ENCODE data around the gene BGN.
A peak's percentile ranks its signal among the peaks of the same experiment; 100 is the strongest.

Gene BGN

GRCh38 chrX:153525451-153525850 lies 30.7 kb downstream of the BGN start:
- Histone ChIP-seq H3K9me3 (ENCODE audit: control insufficient read depth, insufficient read depth, low read depth, low read length) (no peaks in the 10 kb centered on the region), H3K4me1 (ENCODE audit: control insufficient read depth, insufficient read depth, low read length) (no peaks in the 10 kb centered on the region), H3K4me3 (ENCODE audit: low read depth, low read length) (no peak overlapping the region), H3K36me3 (ENCODE audit: control insufficient read depth in 2 of 2, insufficient read depth in 1 of 2, low read length in 2 of 2) (no peaks in the 10 kb centered on the region), H3K27ac (ENCODE audit: extremely low read depth, low read depth, low read length) (no peak overlapping the region)
- TF ChIP-seq ZNF677 (tag by site-specific recombination; IDR thresholded peaks at IDR 0.05), result no peak
- no peak for TF ChIP-seq ZNF555 (tag by site-specific recombination; conservative IDR thresholded peaks at IDR 0.05)
- TF ChIP-seq ZBTB8A (tag by site-specific recombination; IDR thresholded peaks at IDR 0.05), result no peak
- no peak for TF ChIP-seq KLF8 (tag by site-specific recombination; IDR thresholded peaks at IDR 0.05)
- TF ChIP-seq PRDM1 (tag by site-specific recombination; IDR thresholded peaks at IDR 0.05), result no peak
- TF ChIP-seq ZNF585B (tag by site-specific recombination; IDR thresholded peaks at IDR 0.05), result no peak
- ChIA-PET POLR2A (no interaction called here), CTCF (interaction anchor here (0.6 to 1.0 kb wide), 2 partner anchors 33 to 56 kb away, joined by 3 to 4 read pairs; no protein-coding TSS in a partner anchor)

- no peaks in the 10 kb centered on the region for H3K4me1 ChIP-seq (ENCODE audit: control insufficient read depth, insufficient read depth, low read length)
- ChIA-PET CTCF (interaction anchor here (0.6 kb wide), 2 partner anchors 55 to 90 kb away, joined by 3 to 4 read pairs; no protein-coding TSS in a partner anchor), POLR2A (no interaction called here)
- no peak overlapping the region for H3K27ac ChIP-seq (ENCODE audit: extremely low read depth, low read depth, low read length)
- no peaks in the 10 kb centered on the region for H3K9me3 ChIP-seq (ENCODE audit: control insufficient read depth, insufficient read depth, low read depth, low read length)
- no peak overlapping the region for H3K4me3 ChIP-seq (ENCODE audit: low read depth, low read length)
- H3K36me3 ChIP-seq (ENCODE audit: control insufficient read depth in 2 of 2, insufficient read depth in 1 of 2, low read length in 2 of 2), result no peaks in the 10 kb centered on the region
- no peak for TF ChIP-seq ZNF174 (tag by site-specific recombination; IDR thresholded peaks at IDR 0.05)
- peak; percentile 62 for TF ChIP-seq ZIC2 (tag by site-specific recombination; IDR thresholded peaks at IDR 0.05)
- no peak for TF ChIP-seq ZBTB20 (tag by site-specific recombination; IDR thresholded peaks at IDR 0.05)
- no peak for TF ChIP-seq ZNF621 (tag by site-specific recombination; IDR thresholded peaks at IDR 0.05)
- TF ChIP-seq EGR2 (tag by site-specific recombination; IDR thresholded peaks at IDR 0.05; ENCODE audit: low read depth), result peak; percentile 80
- peak; percentile 79 for TF ChIP-seq ZFHX2 (tag by site-specific recombination; conservative IDR thresholded peaks at IDR 0.05)
These were observed 31.3 kb downstream of the BGN start for GRCh38 chrX:153526042-153526441.

- no peak overlapping the region for H3K4me3 ChIP-seq (ENCODE audit: low read depth, low read length)
- peak; percentile 48 for TF ChIP-seq GLIS1 (tag by site-specific recombination; IDR thresholded peaks at IDR 0.05)
- TF ChIP-seq ZBTB8A (tag by site-specific recombination; IDR thresholded peaks at IDR 0.05), result 0 out of 2 replicates have a peak, but pooled peaks have one; percentile 19
- no peak for TF ChIP-seq ZNF658 (tag by site-specific recombination; IDR thresholded peaks at IDR 0.05)
- TF ChIP-seq OSR2 (tag by site-specific recombination; IDR thresholded peaks at IDR 0.05), result peak; percentile 28; the same call in 1 of the 2 replicates
- no peaks in the 10 kb centered on the region for H3K9me3 ChIP-seq (ENCODE audit: control insufficient read depth, insufficient read depth, low read depth, low read length)
- ChIA-PET CTCF (interaction anchor here (1.0 kb wide), 1 partner anchor 19 kb away, joined by 3 read pairs; no protein-coding TSS in a partner anchor), POLR2A (no interaction called here)
- H3K27ac ChIP-seq (ENCODE audit: extremely low read depth, low read depth, low read length), result no peak overlapping the region
- no peaks in the 10 kb centered on the region for H3K4me1 ChIP-seq (ENCODE audit: control insufficient read depth, insufficient read depth, low read length)
- no peaks in the 10 kb centered on the region for H3K36me3 ChIP-seq (ENCODE audit: control insufficient read depth in 2 of 2, insufficient read depth in 1 of 2, low read length in 2 of 2)
These were observed 32.0 kb downstream of the BGN start for GRCh38 chrX:153526801-153527200.

- Histone ChIP-seq H3K27ac (ENCODE audit: extremely low read depth, low read depth, low read length) (no peak overlapping the region), H3K36me3 (ENCODE audit: control insufficient read depth in 2 of 2, insufficient read depth in 1 of 2, low read length in 2 of 2) (no peaks in the 10 kb centered on the region), H3K4me3 (ENCODE audit: low read depth, low read length) (no peak overlapping the region), H3K4me1 (ENCODE audit: control insufficient read depth, insufficient read depth, low read length) (no peaks in the 10 kb centered on the region), H3K9me3 (ENCODE audit: control insufficient read depth, insufficient read depth, low read depth, low read length) (no peaks in the 10 kb centered on the region)
- TF ChIP-seq ELK4 (IDR thresholded peaks at IDR 0.05; ENCODE audit: borderline replicate concordance, low read depth, low read length), result no peak
- TF ChIP-seq ZIC2 (tag by site-specific recombination; IDR thresholded peaks at IDR 0.05), result peak; percentile 33; the same call in 1 of the 2 replicates
- POLR2A ChIA-PET, result no interaction called here
- CTCF ChIA-PET, result interaction anchor here (1.0 kb wide), 1 partner anchor 19 kb away, joined by 3 read pairs; no protein-coding TSS in a partner anchor
These were observed 32.4 kb downstream of the BGN start for GRCh38 chrX:153527208-153527607.
